Measurements from ENCODE around the gene CKMT2.
"Not testable (repeated sequence)": the region's sequence is repeated elsewhere in the genome, so short reads cannot be mapped to it uniquely, and the experiment has no call there.

The CKMT2 gene

GRCh38 chr5:81249240-81249639 lies 16.1 kb downstream of the CKMT2 start:
- Mint-ChIP-seq H3K27me3 (no peaks in the 10 kb centered on the region), H3K27ac (no peak overlapping the region), H3K9me3 (no peaks in the 10 kb centered on the region), H3K4me1 (ENCODE audit: low read depth) (no peaks in the 10 kb centered on the region), H3K36me3 (ENCODE audit: low read depth) (peaks cover 5% of the 10 kb centered on the region), H3K4me3 (no peak overlapping the region)
- intact Hi-C loops (cut with micrococcal nuclease): no loop called here

GRCh38 chr5:81250004-81250403 lies 16.9 kb downstream of the CKMT2 start:
- H3K4me1 Mint-ChIP-seq (ENCODE audit: low read depth): no peaks in the 10 kb centered on the region
- intact Hi-C loops (cut with micrococcal nuclease): no loop called here
- no peak overlapping the region for H3K27ac Mint-ChIP-seq
- no peaks in the 10 kb centered on the region for H3K9me3 Mint-ChIP-seq
- H3K36me3 Mint-ChIP-seq (ENCODE audit: low read depth): peaks cover 5% of the 10 kb centered on the region
- H3K27me3 Mint-ChIP-seq: no peaks in the 10 kb centered on the region
- no peak overlapping the region for H3K4me3 Mint-ChIP-seq

- H3K36me3 Mint-ChIP-seq (ENCODE audit: low read depth): peaks cover 5% of the 10 kb centered on the region
- H3K9me3 Mint-ChIP-seq: no peaks in the 10 kb centered on the region
- no peaks in the 10 kb centered on the region for H3K27me3 Mint-ChIP-seq
These were observed 18.8 kb downstream of the CKMT2 start for GRCh38 chr5:81251922-81252321.

DNA sequence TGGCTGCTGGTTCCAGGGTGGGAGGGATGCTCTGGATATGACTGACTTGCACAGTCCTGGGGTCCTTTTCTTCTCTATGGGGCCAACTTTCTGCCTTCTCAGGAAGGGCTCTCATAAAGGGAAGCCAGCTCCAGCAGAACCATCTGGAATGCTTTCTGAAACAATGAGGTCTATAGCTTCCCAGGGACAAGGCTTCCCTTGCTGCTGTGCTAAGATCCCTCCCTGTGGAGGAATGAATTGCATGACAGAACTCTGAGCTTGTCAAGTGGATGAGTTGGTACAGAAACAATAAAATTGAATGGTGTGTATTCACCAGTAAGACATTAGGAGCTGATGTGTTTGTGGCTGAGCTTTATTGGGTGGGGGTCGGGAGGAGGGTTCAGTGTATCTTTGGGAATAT lies 19.8 kb downstream of the CKMT2 start:
- Mint-ChIP-seq H3K4me3 (no peak overlapping the region), H3K4me1 (ENCODE audit: low read depth) (peaks cover 6% of the 10 kb centered on the region), H3K36me3 (ENCODE audit: low read depth) (peaks cover 5% of the 10 kb centered on the region), H3K9me3 (no peaks in the 10 kb centered on the region), H3K27me3 (no peaks in the 10 kb centered on the region), H3K27ac (no peak overlapping the region)
- intact Hi-C loops (cut with micrococcal nuclease): no loop called here

More at GRCh38 chr5:81251922-81252321, 18.8 kb downstream of the CKMT2 start:
- no peak overlapping the region for H3K4me3 Mint-ChIP-seq
- no peak overlapping the region for H3K27ac Mint-ChIP-seq
- intact Hi-C loops (cut with micrococcal nuclease): no loop called here
- no peaks in the 10 kb centered on the region for H3K4me1 Mint-ChIP-seq (ENCODE audit: low read depth)

- Mint-ChIP-seq H3K4me1 (ENCODE audit: low read depth) (peaks cover 13% of the 10 kb centered on the region), H3K4me3 (no peak overlapping the region), H3K27ac (no peak overlapping the region), H3K9me3 (no peaks in the 10 kb centered on the region), H3K36me3 (ENCODE audit: low read depth) (peaks cover 5% of the 10 kb centered on the region), H3K27me3 (no peaks in the 10 kb centered on the region)
- intact Hi-C loops (cut with micrococcal nuclease): no loop called here
These were observed 20.8 kb downstream of the CKMT2 start for GRCh38 chr5:81253875-81254274.

GRCh38 chr5:81254886-81255559 lies 21.9 kb downstream of the CKMT2 start:
- H3K9me3 Mint-ChIP-seq: peaks cover 7% of the 10 kb centered on the region
- peaks cover 4% of the 10 kb centered on the region for H3K36me3 Mint-ChIP-seq (ENCODE audit: low read depth)
- intact Hi-C loops (cut with micrococcal nuclease): no loop called here
- no peak overlapping the region for H3K4me3 Mint-ChIP-seq
- H3K4me1 Mint-ChIP-seq (ENCODE audit: low read depth): peaks cover 13% of the 10 kb centered on the region
- H3K27ac Mint-ChIP-seq: no peak overlapping the region
- no peaks in the 10 kb centered on the region for H3K27me3 Mint-ChIP-seq

GRCh38 chr5:81256766-81257165 lies 23.6 kb downstream of the CKMT2 start:
- Mint-ChIP-seq H3K27me3 (no peaks in the 10 kb centered on the region), H3K36me3 (ENCODE audit: low read depth) (no peaks in the 10 kb centered on the region), H3K9me3 (peaks cover 17% of the 10 kb centered on the region), H3K4me1 (ENCODE audit: low read depth) (peaks cover 13% of the 10 kb centered on the region), H3K27ac (no peak overlapping the region), H3K4me3 (no peak overlapping the region)
- intact Hi-C loops (cut with micrococcal nuclease): no loop called here

DNA sequence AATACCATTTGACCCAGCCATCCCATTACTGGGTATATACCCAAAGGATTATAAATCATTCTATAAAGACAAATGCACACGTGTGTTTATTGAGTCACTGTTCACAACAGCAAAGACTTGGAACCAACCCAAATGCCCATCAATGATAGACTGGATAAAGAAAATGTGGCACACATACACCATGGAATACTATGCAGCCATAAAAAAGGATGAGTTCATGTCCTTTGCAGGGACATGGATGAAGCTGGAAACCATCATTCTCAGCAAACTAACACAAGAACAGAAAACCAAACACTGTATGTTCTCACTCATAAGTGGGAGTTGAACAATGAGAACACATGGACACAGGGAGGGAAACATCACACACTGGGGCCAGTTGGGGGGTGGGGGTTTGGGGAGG lies 29.7 kb downstream of the CKMT2 start:
- peaks cover 28% of the 10 kb centered on the region for H3K9me3 Mint-ChIP-seq
- H3K4me1 Mint-ChIP-seq (ENCODE audit: low read depth); H3K4me3 Mint-ChIP-seq; H3K27me3 Mint-ChIP-seq; H3K36me3 Mint-ChIP-seq (ENCODE audit: low read depth); H3K27ac Mint-ChIP-seq; intact Hi-C loops (cut with micrococcal nuclease): not testable (repeated sequence)

- Mint-ChIP-seq H3K4me1 (ENCODE audit: low read depth) (peaks cover under 1% of the 10 kb centered on the region), H3K27me3 (no peaks in the 10 kb centered on the region), H3K4me3 (no peak overlapping the region), H3K36me3 (ENCODE audit: low read depth) (no peaks in the 10 kb centered on the region), H3K27ac (no peak overlapping the region), H3K9me3 (peaks cover 20% of the 10 kb centered on the region)
- intact Hi-C loops (cut with micrococcal nuclease): no loop called here
These were observed 32.0 kb downstream of the CKMT2 start for GRCh38 chr5:81265101-81265500.

DNA sequence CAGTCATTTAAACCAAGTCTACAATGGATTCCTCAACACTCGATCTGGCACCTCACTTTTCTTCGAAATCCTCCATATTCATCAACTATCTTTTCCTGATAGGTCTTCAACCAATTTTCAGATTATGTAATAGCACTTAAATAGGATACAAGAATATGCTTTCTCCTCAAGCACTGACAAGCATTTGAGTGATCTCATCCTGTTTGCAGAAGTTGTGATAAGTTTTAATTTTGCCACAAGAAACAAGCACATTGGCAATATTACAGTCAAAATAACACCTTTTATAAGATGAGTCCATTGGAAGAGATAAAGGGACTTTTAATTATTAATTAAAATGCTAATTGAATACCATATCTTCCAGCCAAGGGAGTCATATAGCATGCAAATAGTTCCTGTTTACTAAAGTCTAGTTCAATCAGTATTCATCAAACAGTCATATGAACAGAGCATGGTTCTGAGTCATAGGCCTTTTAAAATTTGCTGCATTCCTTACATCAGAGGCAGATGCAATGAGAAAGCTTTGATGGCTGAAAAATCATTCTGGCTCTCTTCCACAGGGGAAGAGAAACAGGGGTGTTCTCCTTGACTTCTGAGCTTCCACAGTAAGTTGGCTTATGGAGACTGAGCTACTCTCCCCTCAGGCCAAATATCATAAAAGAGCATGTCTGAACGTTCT lies 35.5 kb downstream of the CKMT2 start:
- no peak overlapping the region for H3K4me3 Mint-ChIP-seq
- peaks cover 6% of the 10 kb centered on the region for H3K4me1 Mint-ChIP-seq (ENCODE audit: low read depth)
- no peaks in the 10 kb centered on the region for H3K27me3 Mint-ChIP-seq
- no peaks in the 10 kb centered on the region for H3K36me3 Mint-ChIP-seq (ENCODE audit: low read depth)
- intact Hi-C loops (cut with micrococcal nuclease): no loop called here
- peaks cover 29% of the 10 kb centered on the region for H3K9me3 Mint-ChIP-seq
- no peak overlapping the region for H3K27ac Mint-ChIP-seq

DNA sequence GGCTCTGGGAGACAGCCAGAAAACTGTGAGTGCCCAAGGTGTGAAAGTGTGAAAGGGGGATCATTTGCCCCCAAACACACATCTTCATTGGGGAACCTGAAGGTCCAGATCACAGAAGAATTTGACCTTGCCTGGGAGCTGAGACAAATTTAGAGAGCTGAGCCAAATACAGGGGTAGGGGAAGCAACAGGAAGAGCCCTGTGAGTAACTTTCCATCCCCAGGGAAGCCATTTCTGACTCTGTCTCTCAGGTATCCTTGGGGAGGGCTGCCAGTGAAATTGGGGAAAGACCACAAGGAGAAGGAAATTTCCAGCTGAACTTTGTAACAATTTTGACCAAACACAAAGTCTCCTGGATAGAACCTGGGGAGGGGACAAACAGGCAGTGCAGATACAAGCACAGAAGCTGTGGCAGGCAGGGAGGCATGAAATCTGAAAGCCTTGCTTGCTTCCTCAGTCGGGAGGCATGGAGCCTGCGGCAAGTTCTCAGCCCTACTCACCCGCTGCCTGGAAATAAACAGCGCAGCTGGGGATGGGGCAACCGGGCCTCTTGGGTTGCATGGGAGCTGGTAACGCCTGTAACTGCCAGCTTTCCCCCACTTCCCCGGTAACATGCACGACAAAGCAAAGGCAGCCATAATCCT lies 36.8 kb downstream of the CKMT2 start:
- peaks cover 6% of the 10 kb centered on the region for H3K4me1 Mint-ChIP-seq (ENCODE audit: low read depth)
- H3K27ac Mint-ChIP-seq: no peak overlapping the region
- H3K27me3 Mint-ChIP-seq: no peaks in the 10 kb centered on the region
- H3K36me3 Mint-ChIP-seq (ENCODE audit: low read depth): no peaks in the 10 kb centered on the region
- intact Hi-C loops (cut with micrococcal nuclease): no loop called here
- H3K4me3 Mint-ChIP-seq: no peak overlapping the region
- peaks cover 41% of the 10 kb centered on the region for H3K9me3 Mint-ChIP-seq

DNA sequence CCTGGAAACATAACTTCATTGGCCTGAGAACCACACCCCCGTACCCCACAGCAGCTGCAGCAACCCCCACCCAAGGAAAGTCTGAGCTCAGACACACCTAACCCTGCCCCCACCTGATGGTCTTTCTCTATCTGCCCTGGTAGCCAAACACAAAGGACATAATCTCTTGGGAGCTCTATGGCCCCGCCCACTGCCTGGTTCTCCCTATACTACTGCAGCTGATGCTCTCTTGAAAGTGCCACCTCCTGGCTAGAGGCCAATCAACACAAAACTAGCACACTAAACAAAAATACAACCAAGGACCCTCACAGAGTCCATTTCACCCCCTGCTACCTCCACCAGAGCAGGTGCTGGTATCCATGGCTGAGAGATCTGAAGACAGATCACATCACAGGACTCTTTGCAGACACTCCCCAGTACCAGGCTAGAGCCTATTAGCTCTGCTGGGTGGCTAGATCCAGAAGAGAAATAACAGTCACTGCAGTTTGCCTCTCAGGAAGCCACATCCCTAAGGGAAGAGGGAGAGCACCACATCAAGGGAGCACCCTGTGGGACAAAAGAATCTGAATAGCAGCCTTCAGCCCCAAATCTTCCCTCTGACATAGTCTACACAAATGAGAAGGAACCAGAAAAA lies 37.4 kb downstream of the CKMT2 start:
- H3K4me3 Mint-ChIP-seq; intact Hi-C loops (cut with micrococcal nuclease); H3K27ac Mint-ChIP-seq; H3K4me1 Mint-ChIP-seq (ENCODE audit: low read depth); H3K27me3 Mint-ChIP-seq; H3K36me3 Mint-ChIP-seq (ENCODE audit: low read depth): not testable (repeated sequence)
- H3K9me3 Mint-ChIP-seq: peaks cover 47% of the 10 kb centered on the region

DNA sequence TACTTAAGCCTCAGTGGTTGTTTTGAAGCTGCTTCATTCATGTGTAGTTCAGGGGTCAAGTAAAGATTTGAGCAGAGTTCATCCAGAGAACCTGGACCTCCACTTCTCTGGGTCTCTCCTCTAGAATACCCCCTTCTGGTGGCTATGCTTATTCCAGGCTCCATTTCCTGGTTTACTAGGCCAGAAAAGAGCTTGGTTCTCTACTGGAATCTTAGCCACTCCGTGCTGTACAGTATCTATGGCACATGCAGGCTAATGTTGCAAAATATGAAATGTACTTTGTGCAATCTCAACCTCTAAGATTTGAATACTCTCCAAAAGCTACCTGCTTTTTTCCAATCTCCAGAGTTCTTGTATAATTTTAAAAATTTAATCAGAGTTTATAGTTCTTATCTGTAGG lies 50.9 kb downstream of the CKMT2 start:
- no peaks in the 10 kb centered on the region for H3K36me3 Mint-ChIP-seq (ENCODE audit: low read depth)
- no peaks in the 10 kb centered on the region for H3K4me1 Mint-ChIP-seq (ENCODE audit: low read depth)
- no peak overlapping the region for H3K27ac Mint-ChIP-seq
- intact Hi-C loops (cut with micrococcal nuclease): no loop called here
- H3K4me3 Mint-ChIP-seq: no peak overlapping the region
- H3K27me3 Mint-ChIP-seq: no peaks in the 10 kb centered on the region
- peaks cover 9% of the 10 kb centered on the region for H3K9me3 Mint-ChIP-seq

GRCh38 chr5:81286059-81286617 lies 53.0 kb downstream of the CKMT2 start:
- no peak overlapping the region for H3K4me3 Mint-ChIP-seq
- H3K4me1 Mint-ChIP-seq (ENCODE audit: low read depth): no peaks in the 10 kb centered on the region
- H3K27ac Mint-ChIP-seq: no peak overlapping the region
- intact Hi-C loops (cut with micrococcal nuclease): no loop called here
- no peaks in the 10 kb centered on the region for H3K27me3 Mint-ChIP-seq
- no peaks in the 10 kb centered on the region for H3K36me3 Mint-ChIP-seq (ENCODE audit: low read depth)
- H3K9me3 Mint-ChIP-seq: no peaks in the 10 kb centered on the region
